Activated T-cell treated with anti-CD3 and anti-CD28 coated beads for 24 hours (primary cell): ENCODE measurements around the gene ATAD2B.

Source experiments
- DNase-seq: peaks from one replicate; pipeline ENCODE4 v3.0.0-alpha.2; 2020; ENCODE audit warnings: low read depth

The ATAD2B gene

GRCh38 chr2:23837871-23838270, 89.1 kb downstream of the ATAD2B start:
- DNase-seq = no peak

GRCh38 chr2:23836971-23837565, 89.9 kb downstream of the ATAD2B start:
- no peak for DNase-seq

GRCh38 chr2:23836505-23836904, 90.4 kb downstream of the ATAD2B start:
- no peak for DNase-seq

- no peak for DNase-seq
Observed at GRCh38 chr2:23835988-23836387, 90.9 kb downstream of the ATAD2B start.

GRCh38 chr2:23835423-23835822, 91.5 kb downstream of the ATAD2B start:
- DNase-seq = no peak

- no peak for DNase-seq
Observed at GRCh38 chr2:23828986-23829385, 97.9 kb downstream of the ATAD2B start.

GRCh38 chr2:23828256-23828980, 98.5 kb downstream of the ATAD2B start:
- no peak for DNase-seq

GRCh38 chr2:23827287-23827686, 99.6 kb downstream of the ATAD2B start:
- DNase-seq = no peak

GRCh38 chr2:23826771-23827170, 100.2 kb downstream of the ATAD2B start:
- DNase-seq = no peak

- no peak for DNase-seq
Observed at GRCh38 chr2:23826040-23826439, 100.9 kb downstream of the ATAD2B start.

GRCh38 chr2:23824777-23825212, 102.1 kb downstream of the ATAD2B start:
- DNase-seq = no peak

- DNase-seq = no peak
Observed at GRCh38 chr2:23823863-23824262, 103.1 kb downstream of the ATAD2B start.

GRCh38 chr2:23814963-23815362, 112.0 kb downstream of the ATAD2B start:
- DNase-seq = no peak

- DNase-seq = no peak
Observed at GRCh38 chr2:23813438-23813837, 113.5 kb downstream of the ATAD2B start.

- DNase-seq = no peak
Observed at GRCh38 chr2:23809150-23809549, 117.8 kb downstream of the ATAD2B start.

GRCh38 chr2:23806665-23807249, 120.2 kb downstream of the ATAD2B start:
- no peak for DNase-seq

- DNase-seq = no peak
Observed at GRCh38 chr2:23806201-23806600, 120.7 kb downstream of the ATAD2B start.

GRCh38 chr2:23803965-23804542, 122.9 kb downstream of the ATAD2B start:
- no peak for DNase-seq

- no peak for DNase-seq
Observed at GRCh38 chr2:23803264-23803964, 123.5 kb downstream of the ATAD2B start.

GRCh38 chr2:23801396-23801795, 125.5 kb downstream of the ATAD2B start:
- DNase-seq = no peak

GRCh38 chr2:23794234-23794633, 132.7 kb downstream of the ATAD2B start:
- no peak for DNase-seq

- DNase-seq = no peak
Observed at GRCh38 chr2:23793476-23793875, 133.4 kb downstream of the ATAD2B start.
